ENCODE measurements around the gene LRRC49. TPM values are rescaled to one million over a fixed set of nuclear protein-coding genes. Genes with fewer than 3 reads are reported as not detected.

LRRC49 gene
- total and polyA plus RNA-seq, 4 donors, result 11.0 to 15.2 (median 12.0) TPM

DNA sequence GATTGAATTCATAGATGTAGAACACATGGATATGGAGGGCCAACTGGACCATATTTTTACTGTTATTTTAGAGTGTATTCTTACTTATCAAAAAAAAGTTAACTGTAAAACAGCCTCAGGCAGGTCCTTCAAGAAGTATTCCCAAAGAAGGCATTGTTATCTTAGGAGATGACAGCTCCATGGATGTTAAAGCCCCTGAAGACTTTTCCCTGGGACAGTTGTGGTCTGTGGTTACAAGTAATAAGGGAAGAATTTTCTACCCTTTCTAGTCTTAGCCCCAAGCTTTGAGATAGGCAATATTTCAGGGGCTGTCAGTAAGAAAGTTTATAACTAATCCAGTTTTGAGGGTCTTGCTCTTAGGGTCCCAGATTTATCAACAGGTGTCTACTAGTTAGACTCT is 62.5 kb downstream of the LRRC49 start:
- Histone ChIP-seq H3K4me1 (ENCODE audit: control insufficient read depth in 1 of 2, insufficient read depth in 2 of 2, low read length in 2 of 2) (no peaks in the 10 kb centered on the region), H3K27me3 (ENCODE audit: control insufficient read depth in 1 of 2, insufficient read depth in 2 of 2, low read length in 1 of 2) (no peaks in the 10 kb centered on the region), H3K27ac (ENCODE audit: low read depth in 1 of 2, low read length in 2 of 2) (no peak overlapping the region), H3K4me3 (ENCODE audit: low read length in 2 of 2) (no peak overlapping the region), H3K9me3 (ENCODE audit: control insufficient read depth, low read length) (no peaks in the 10 kb centered on the region), H3K36me3 (ENCODE audit: control insufficient read depth in 1 of 2, insufficient read depth in 2 of 2, low read length in 1 of 2) (no peaks in the 10 kb centered on the region)
- DNase-seq (no peak), ATAC-seq (ENCODE audit: low FRiP score) (no peak)
- intact Hi-C loops (cut with DNase I), result no loop called here

DNA sequence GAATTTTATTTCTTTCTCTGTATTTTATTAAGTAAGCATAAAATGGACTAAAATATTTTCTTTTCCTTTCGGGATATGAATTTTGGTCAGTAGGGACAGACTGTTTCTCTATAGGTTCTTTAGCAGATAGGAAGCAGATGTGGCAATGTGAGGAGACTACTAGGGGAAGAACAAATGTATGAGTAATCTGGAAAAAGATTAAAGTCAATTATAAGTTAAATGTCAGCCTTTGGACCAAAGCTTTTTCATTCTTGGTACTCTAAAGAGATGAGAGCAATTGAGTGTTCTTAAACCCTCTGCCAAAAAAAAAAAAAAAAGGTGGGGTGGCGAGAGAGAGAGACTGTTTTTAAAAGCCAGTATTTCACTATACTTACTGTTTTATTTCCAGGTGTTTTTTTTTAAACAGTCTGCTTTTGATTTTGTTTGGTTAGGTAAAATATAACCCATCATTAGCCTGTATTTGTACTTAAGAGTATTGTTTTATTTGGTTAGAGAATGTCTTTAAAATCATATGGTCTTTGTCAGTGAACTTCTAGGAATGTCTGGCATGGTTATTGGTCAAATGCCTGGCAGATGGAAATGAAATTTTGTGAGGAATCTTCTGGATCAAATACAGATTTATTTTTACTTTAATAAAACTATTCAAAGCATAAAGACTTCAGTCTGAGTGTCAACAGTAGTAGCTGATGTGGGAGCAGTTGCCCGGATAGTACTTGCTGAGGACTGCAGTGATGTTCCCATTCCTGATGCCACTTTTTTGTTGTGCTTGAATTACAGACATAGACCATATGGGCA is 63.8 kb downstream of the LRRC49 start:
- Histone ChIP-seq H3K4me1 (ENCODE audit: control insufficient read depth in 1 of 2, insufficient read depth in 2 of 2, low read length in 2 of 2) (no peaks in the 10 kb centered on the region), H3K4me3 (ENCODE audit: low read length in 2 of 2) (no peak overlapping the region), H3K27ac (ENCODE audit: low read depth in 1 of 2, low read length in 2 of 2) (no peak overlapping the region), H3K9me3 (ENCODE audit: control insufficient read depth, low read length) (no peaks in the 10 kb centered on the region), H3K27me3 (ENCODE audit: control insufficient read depth in 1 of 2, insufficient read depth in 2 of 2, low read length in 1 of 2) (no peaks in the 10 kb centered on the region), H3K36me3 (ENCODE audit: control insufficient read depth in 1 of 2, insufficient read depth in 2 of 2, low read length in 1 of 2) (no peaks in the 10 kb centered on the region)
- 75 to 78% methylated on average over 3 of the region's 3 CpGs for WGBS, 2 donors
- ATAC-seq (ENCODE audit: low FRiP score), result no peak
- intact Hi-C loops (cut with DNase I), result no loop called here
- DNase-seq, result no peak

DNA sequence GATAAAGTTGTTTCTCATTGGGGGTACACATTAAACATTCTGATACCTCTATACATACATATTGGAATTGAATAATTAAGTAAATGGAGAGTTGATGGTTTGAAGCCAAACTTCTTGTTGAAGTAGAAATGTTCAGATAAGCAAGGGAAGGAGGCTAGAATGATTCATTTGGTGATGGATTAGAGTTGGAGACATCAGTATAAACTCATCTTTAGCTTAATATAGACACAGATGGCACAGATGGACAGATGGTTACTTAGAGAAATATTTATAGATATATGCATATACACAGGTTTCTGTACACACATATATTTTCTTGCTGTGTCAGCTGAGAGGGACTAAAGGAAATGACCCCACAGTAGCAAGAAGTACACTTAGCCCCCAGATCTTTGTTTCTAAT is 69.5 kb downstream of the LRRC49 start:
- no peaks in the 10 kb centered on the region for H3K4me1 ChIP-seq (ENCODE audit: control insufficient read depth in 1 of 2, insufficient read depth in 2 of 2, low read length in 2 of 2)
- no peaks in the 10 kb centered on the region for H3K27me3 ChIP-seq (ENCODE audit: control insufficient read depth in 1 of 2, insufficient read depth in 2 of 2, low read length in 1 of 2)
- ATAC-seq (ENCODE audit: low FRiP score) (no peak), DNase-seq (no peak)
- H3K4me3 ChIP-seq (ENCODE audit: low read length in 2 of 2), result no peak overlapping the region
- no peak overlapping the region for H3K27ac ChIP-seq (ENCODE audit: low read depth in 1 of 2, low read length in 2 of 2)
- H3K9me3 ChIP-seq (ENCODE audit: control insufficient read depth, low read length), result no peaks in the 10 kb centered on the region
- intact Hi-C loops (cut with DNase I), result no loop called here
- H3K36me3 ChIP-seq (ENCODE audit: control insufficient read depth in 1 of 2, insufficient read depth in 2 of 2, low read length in 1 of 2), result no peaks in the 10 kb centered on the region

DNA sequence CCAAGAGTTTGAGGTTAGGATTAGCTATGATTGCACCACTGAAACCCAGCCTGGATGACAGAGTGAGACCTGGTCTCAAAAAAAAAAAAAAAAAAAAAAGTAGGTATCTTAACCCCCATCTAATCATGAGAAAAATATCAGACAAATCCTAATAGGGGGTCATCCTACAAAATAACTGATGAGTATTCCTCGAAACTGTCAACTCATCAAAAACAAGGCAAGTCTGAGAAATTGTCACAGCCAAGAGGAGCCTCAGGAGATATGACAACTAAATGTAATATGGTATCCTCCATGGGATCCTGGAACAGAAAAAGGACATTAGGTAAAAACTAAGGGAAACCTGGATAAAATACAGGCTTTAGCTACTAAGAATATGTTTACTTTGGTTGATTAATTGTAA is 70.6 kb downstream of the LRRC49 start:
- H3K27me3 ChIP-seq (ENCODE audit: control insufficient read depth in 1 of 2, insufficient read depth in 2 of 2, low read length in 1 of 2), result no peaks in the 10 kb centered on the region
- WGBS, 2 donors, result 98 to 100% methylated on average over 1 of the region's 1 CpG
- ATAC-seq (ENCODE audit: low FRiP score) (no peak), DNase-seq (no peak)
- H3K4me3 ChIP-seq (ENCODE audit: low read length in 2 of 2), result no peak overlapping the region
- no peaks in the 10 kb centered on the region for H3K36me3 ChIP-seq (ENCODE audit: control insufficient read depth in 1 of 2, insufficient read depth in 2 of 2, low read length in 1 of 2)
- H3K9me3 ChIP-seq (ENCODE audit: control insufficient read depth, low read length), result no peaks in the 10 kb centered on the region
- no peak overlapping the region for H3K27ac ChIP-seq (ENCODE audit: low read depth in 1 of 2, low read length in 2 of 2)
- intact Hi-C loops (cut with DNase I), result no loop called here
- H3K4me1 ChIP-seq (ENCODE audit: control insufficient read depth in 1 of 2, insufficient read depth in 2 of 2, low read length in 2 of 2), result no peaks in the 10 kb centered on the region

DNA sequence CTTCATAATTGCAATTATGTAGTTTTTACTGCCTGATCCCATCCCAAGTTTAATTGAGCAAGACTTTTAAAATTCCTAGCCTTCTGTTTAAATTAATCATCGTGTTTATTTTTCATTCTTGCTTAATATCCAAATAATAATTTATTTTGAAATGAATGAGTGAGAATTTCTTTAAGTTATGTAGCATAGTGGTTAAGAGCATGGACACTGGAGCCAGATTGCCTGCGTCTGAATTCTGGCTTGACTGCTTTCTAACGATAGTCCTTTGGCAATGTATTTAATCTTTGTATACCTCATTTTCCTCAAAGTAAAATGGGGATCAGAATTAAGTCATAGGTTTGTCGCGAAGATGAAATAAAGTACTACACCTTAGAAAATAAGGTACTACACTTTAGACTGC is 71.4 kb downstream of the LRRC49 start:
- WGBS, 2 donors, result 91 to 95% methylated on average over 5 of the region's 5 CpGs
- H3K9me3 ChIP-seq (ENCODE audit: control insufficient read depth, low read length), result no peaks in the 10 kb centered on the region
- no peaks in the 10 kb centered on the region for H3K27me3 ChIP-seq (ENCODE audit: control insufficient read depth in 1 of 2, insufficient read depth in 2 of 2, low read length in 1 of 2)
- no peak overlapping the region for H3K4me3 ChIP-seq (ENCODE audit: low read length in 2 of 2)
- H3K4me1 ChIP-seq (ENCODE audit: control insufficient read depth in 1 of 2, insufficient read depth in 2 of 2, low read length in 2 of 2), result no peaks in the 10 kb centered on the region
- intact Hi-C loops (cut with DNase I), result no loop called here
- DNase-seq, result no peak
- no peak for ATAC-seq (ENCODE audit: low FRiP score)
- no peak overlapping the region for H3K27ac ChIP-seq (ENCODE audit: low read depth in 1 of 2, low read length in 2 of 2)
- no peaks in the 10 kb centered on the region for H3K36me3 ChIP-seq (ENCODE audit: control insufficient read depth in 1 of 2, insufficient read depth in 2 of 2, low read length in 1 of 2)

DNA sequence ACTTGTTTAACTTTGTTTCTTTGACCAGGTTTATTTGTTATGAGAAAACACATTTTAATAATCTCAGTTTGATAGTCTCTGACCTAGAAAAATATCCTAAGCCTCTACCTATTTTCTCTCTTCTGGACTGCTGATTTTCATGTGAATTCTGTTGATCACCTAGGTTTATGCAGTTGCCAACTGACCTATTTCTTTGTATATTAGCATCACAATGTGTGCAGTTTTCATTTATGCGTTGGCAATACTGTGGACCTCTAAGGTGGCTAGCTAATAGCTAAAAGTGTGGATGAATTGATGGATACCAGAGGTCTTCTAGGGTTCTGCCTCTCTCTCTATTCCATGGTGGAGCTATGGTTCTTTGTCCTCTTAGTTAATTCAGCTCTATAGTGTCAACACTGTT is 72.1 kb downstream of the LRRC49 start:
- Histone ChIP-seq H3K27me3 (ENCODE audit: control insufficient read depth in 1 of 2, insufficient read depth in 2 of 2, low read length in 1 of 2) (no peaks in the 10 kb centered on the region), H3K4me3 (ENCODE audit: low read length in 2 of 2) (no peak overlapping the region), H3K9me3 (ENCODE audit: control insufficient read depth, low read length) (no peaks in the 10 kb centered on the region), H3K27ac (ENCODE audit: low read depth in 1 of 2, low read length in 2 of 2) (no peak overlapping the region), H3K36me3 (ENCODE audit: control insufficient read depth in 1 of 2, insufficient read depth in 2 of 2, low read length in 1 of 2) (no peaks in the 10 kb centered on the region), H3K4me1 (ENCODE audit: control insufficient read depth in 1 of 2, insufficient read depth in 2 of 2, low read length in 2 of 2) (no peaks in the 10 kb centered on the region)
- ATAC-seq (ENCODE audit: low FRiP score) (no peak), DNase-seq (no peak)
- 91 to 93% methylated on average over 1 of the region's 1 CpG for WGBS, 2 donors
- intact Hi-C loops (cut with DNase I), result no loop called here

DNA sequence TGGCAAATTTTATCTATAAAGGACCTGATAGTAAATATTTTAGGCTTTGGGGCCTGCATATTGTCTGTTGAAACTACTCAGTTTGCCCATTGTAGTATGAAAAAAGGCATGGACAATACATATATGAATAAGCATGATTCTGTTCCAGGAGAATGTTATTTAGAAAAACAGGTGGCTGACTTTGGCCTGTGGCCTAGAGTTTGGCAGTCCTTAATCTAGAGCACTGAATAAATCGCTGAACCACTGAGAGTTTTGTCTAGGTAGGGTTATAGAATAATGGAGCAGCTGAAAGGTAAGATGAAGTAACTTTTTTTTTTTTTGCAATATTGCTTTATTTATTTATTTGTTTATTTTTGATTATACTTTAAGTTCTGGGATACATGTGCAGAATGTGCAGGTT is 75.0 kb downstream of the LRRC49 start:
- no peaks in the 10 kb centered on the region for H3K27me3 ChIP-seq (ENCODE audit: control insufficient read depth in 1 of 2, insufficient read depth in 2 of 2, low read length in 1 of 2)
- no peaks in the 10 kb centered on the region for H3K9me3 ChIP-seq (ENCODE audit: control insufficient read depth, low read length)
- DNase-seq, result no peak
- no peaks in the 10 kb centered on the region for H3K36me3 ChIP-seq (ENCODE audit: control insufficient read depth in 1 of 2, insufficient read depth in 2 of 2, low read length in 1 of 2)
- H3K4me3 ChIP-seq (ENCODE audit: low read length in 2 of 2), result no peak overlapping the region
- no peaks in the 10 kb centered on the region for H3K4me1 ChIP-seq (ENCODE audit: control insufficient read depth in 1 of 2, insufficient read depth in 2 of 2, low read length in 2 of 2)
- ATAC-seq (ENCODE audit: low FRiP score), result no peak
- WGBS, 2 donors, result 22 to 43% methylated on average over 1 of the region's 1 CpG
- no peak overlapping the region for H3K27ac ChIP-seq (ENCODE audit: low read depth in 1 of 2, low read length in 2 of 2)
- intact Hi-C loops (cut with DNase I), result no loop called here

DNA sequence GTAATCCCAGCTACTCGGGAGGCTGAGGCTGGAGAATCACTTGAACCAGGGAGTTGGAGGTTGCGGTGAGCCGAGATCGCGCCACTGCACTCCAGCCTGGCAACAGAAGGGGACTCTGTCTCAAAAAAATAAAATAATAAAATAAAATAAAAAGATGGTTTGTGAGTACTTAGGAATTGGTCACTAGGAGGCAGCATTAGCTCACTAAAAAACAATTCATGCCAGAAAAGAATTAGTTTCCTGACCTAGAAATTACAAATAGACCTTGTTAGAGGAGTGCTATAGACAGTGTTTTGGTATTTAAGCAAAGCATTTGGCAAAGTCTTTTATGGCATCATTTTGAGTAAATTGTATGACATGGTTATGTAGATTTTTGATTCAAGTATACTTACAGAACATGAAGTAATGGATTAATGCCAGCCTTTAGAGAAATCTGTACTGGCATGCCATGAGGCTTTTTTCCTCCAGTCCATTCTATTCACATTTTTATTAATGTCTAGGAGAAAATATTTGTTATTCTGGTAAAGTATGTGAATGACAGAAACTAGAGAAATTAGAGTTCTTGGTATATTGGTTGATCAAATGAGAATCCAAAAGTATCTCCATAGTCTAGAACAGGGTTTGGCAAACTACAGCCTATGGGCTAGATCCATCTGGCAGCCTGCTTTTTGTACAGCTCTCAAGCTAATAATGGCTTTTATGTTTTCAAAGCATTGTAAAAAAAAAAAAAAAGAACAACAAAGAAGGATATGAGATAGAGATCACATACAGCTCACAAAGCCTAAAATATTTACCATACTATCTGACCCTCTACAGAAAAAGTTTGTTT is 81.6 kb downstream of the LRRC49 start:
- H3K27ac ChIP-seq (ENCODE audit: low read depth in 1 of 2, low read length in 2 of 2), result no peak overlapping the region
- no peaks in the 10 kb centered on the region for H3K36me3 ChIP-seq (ENCODE audit: control insufficient read depth in 1 of 2, insufficient read depth in 2 of 2, low read length in 1 of 2)
- 18% methylated on average over 5 of the region's 5 CpGs for WGBS, 2 donors
- no peak overlapping the region for H3K4me3 ChIP-seq (ENCODE audit: low read length in 2 of 2)
- intact Hi-C loops (cut with DNase I), result loop anchor here (5.0 to 10.0 kb wide), 3 partner anchors 131 to 828 kb away; no protein-coding TSS in a partner anchor
- ATAC-seq (ENCODE audit: low FRiP score), result no peak
- no peak for DNase-seq
- H3K4me1 ChIP-seq (ENCODE audit: control insufficient read depth in 1 of 2, insufficient read depth in 2 of 2, low read length in 2 of 2), result no peaks in the 10 kb centered on the region
- H3K27me3 ChIP-seq (ENCODE audit: control insufficient read depth in 1 of 2, insufficient read depth in 2 of 2, low read length in 1 of 2), result no peaks in the 10 kb centered on the region
- no peaks in the 10 kb centered on the region for H3K9me3 ChIP-seq (ENCODE audit: control insufficient read depth, low read length)

DNA sequence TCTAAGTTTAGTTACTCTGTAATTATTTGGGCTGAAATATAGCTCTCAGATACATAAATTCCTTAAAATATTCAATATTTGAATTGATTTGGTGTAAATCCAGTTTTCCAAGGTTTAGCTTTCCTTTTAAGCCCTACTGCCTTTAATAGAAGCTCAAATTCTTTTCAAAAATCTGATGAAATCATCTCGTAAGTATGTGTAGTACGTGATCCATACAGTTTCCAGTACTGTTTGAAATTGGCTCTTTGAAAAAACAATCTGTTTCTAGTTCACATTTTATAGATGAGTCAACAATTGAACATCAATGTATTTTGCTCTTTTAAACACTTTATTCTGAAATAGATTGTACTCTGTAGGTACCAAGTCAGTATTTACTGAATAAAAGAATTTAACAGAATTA is 84.2 kb downstream of the LRRC49 start:
- ATAC-seq (ENCODE audit: low FRiP score), result no peak
- Histone ChIP-seq H3K9me3 (ENCODE audit: control insufficient read depth, low read length) (no peaks in the 10 kb centered on the region), H3K27ac (ENCODE audit: low read depth in 1 of 2, low read length in 2 of 2) (no peak overlapping the region), H3K4me3 (ENCODE audit: low read length in 2 of 2) (no peak overlapping the region), H3K4me1 (ENCODE audit: control insufficient read depth in 1 of 2, insufficient read depth in 2 of 2, low read length in 2 of 2) (no peaks in the 10 kb centered on the region), H3K36me3 (ENCODE audit: control insufficient read depth in 1 of 2, insufficient read depth in 2 of 2, low read length in 1 of 2) (no peaks in the 10 kb centered on the region), H3K27me3 (ENCODE audit: control insufficient read depth in 1 of 2, insufficient read depth in 2 of 2, low read length in 1 of 2) (no peaks in the 10 kb centered on the region)
- intact Hi-C loops (cut with DNase I), result loop anchor here in 1 of 2 donors (10.0 kb wide), 2 partner anchors 128 to 468 kb away; no protein-coding TSS in a partner anchor
- WGBS, 2 donors, result 35 to 37% methylated on average over 2 of the region's 2 CpGs
- DNase-seq, result no peak
